Left cardiac atrium (tissue), 4 donors: Measurements from ENCODE around the gene COX19. TPM values are rescaled to one million over a fixed set of nuclear protein-coding genes. Genes with fewer than 3 reads are reported as not detected.

ENCODE experiments used
- ATAC-seq, 2 donors: fragments of 200-7000 bp; cut with Tn5 transposase; one replicate each; pipeline ENCODE4 v1.9.1; 2020; ENCODE audit warnings: mild to moderate bottlenecking in 2 of 2, moderate library complexity in 2 of 2
- DNase-seq: peaks from one replicate; pipeline ENCODE4 v3.0.0-alpha.2; 2020
- intact Hi-C, 2 donors: fragments of 100-400 bp; cut with DNase I; formaldehyde crosslinking; loops; one replicate each; pipeline versions ENCODE4 v1.14.1 to v1.15.1; 2022 to 2023
- total RNA-seq, 2 donors: library from RNA; stranded (reverse); fragmentation: NEBNext Ultra II Directional; extraction: Animal tissue kit (Norgen Biotek cat#: 25700); gene quantifications; one replicate each; pipeline ENCODE4 v1.2.1, GENCODE V29; 2021
- donor health status: DM: no; HTN: yes; CAD: no.
- donor health status: DM: no; HTN: yes; CAD: no; lungs with severe emphysema.
- donor health status: DM: yes; HTN: yes; CAD: no.
- donor health status: Dilated cardiomyopathy.

The COX19 gene
- total RNA-seq, 2 donors from 2014 or later: 6.6 to 8.5 TPM

DNA sequence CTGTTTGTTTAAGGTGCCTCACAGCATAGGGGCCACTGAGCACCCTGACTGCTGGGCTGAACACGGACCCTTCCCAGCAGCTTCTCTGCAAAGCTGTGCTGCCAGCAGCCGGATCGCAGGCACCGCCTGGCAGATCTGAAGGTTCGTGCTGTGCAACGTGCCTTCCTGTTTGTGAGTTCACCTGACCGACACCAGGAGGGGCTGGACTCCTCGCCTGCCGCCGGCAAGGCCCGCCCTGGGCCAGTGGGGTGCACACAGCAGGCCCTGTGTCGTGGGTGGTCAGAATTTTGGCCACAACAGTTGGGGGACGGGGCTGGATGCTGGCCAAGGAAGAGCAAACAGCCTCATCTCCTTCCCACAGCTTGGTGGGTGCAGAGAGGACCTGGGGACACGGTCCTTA lies 20.2 kb upstream of the COX19 start:
- no peak for DNase-seq
- intact Hi-C loops: loop anchor here in 1 of 2 donors (10.0 kb wide), 1 partner anchor 139 kb away; a partner anchor contains a TSS

DNA sequence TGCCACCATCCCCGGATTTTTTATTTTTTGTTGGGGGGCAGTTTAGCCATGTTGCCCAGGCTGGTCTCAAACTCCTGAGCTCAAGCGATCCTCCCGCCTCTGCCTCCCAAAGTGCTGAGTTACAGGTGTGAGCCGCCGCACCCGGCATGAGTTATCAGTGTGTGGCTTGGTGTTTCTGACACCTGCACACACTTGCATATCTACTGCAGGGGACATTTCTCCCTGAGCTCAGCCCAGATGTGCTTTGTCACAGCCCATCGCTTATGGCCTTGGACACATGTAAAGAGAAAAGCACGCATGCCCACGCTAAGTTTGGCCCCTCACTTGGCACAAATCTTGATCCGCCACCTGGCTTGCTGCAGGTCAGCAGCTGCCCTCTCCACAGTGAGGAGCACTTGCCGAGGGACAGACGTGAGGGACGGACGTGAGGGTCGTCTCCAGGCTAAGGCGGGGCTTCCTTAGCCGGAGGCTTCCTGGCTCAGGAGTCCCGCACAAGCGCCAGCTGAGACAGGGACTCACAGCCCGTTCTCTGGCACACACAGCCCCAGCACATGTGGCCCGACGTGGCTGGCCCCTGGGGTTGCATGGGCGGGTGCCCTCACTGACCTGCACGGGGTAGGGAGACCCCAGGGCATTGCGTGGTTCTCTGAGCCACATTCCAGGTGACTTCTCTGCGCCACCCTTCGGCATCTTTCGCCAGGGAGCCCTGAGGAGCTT lies 19.4 kb upstream of the COX19 start:
- intact Hi-C loops: loop anchor here (5.0 to 10.0 kb wide), 2 partner anchors 140 to 148 kb away; a partner anchor contains a TSS
- ATAC-seq (no peak), DNase-seq (no peak)

More for the DNA sequence above, 20.2 kb upstream of the COX19 start:
- no peak for ATAC-seq

DNA sequence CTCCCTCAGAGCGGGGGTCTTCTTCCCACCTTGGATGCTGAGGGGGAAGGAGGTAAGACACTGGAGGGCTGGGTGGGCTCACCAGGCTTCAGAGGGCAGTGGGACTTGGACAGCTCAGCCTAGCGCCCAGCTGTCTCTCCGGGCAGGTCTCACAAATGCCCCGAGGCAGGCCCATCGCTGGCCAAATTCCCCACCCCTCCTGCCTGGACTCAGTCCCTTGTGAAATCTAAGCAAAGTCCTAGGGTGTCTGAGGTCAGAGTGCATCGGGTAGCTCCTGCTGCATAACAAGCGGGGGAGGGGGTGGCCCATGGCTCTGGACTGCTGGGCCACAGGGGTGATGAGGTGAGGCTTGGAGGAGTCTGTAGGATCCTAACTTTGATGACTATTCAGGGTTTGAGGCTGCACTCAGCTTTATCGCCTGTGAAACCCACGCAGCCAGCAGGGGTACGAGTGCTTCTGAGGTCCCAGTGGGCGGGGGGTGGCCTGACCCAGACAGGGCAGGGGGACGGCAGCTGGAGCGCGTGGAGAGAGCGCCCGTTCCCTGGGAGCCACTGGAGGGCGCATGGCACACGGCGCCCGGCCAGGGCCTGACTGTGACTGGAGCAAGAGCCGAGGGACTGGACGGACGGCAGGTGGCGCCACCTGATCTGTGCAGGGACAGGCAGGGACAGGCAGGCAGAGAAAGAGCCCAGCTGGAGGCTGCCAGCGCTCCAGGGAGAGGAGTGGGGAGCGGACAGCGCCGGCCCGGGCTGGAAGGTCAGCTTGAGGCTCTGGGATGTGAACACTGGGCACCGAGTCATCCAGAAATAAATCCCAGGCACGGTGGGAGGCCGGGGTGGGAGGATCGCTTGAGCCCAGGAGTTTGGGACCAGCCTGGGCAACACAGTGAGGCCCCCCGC lies 17.6 kb upstream of the COX19 start:
- DNase-seq: peak; percentile 97
- ATAC-seq: peak; percentile 94 to 96
- intact Hi-C loops: loop anchor here (1.0 to 10.0 kb wide), 4 partner anchors 72 to 149 kb away; a partner anchor contains a TSS

DNA sequence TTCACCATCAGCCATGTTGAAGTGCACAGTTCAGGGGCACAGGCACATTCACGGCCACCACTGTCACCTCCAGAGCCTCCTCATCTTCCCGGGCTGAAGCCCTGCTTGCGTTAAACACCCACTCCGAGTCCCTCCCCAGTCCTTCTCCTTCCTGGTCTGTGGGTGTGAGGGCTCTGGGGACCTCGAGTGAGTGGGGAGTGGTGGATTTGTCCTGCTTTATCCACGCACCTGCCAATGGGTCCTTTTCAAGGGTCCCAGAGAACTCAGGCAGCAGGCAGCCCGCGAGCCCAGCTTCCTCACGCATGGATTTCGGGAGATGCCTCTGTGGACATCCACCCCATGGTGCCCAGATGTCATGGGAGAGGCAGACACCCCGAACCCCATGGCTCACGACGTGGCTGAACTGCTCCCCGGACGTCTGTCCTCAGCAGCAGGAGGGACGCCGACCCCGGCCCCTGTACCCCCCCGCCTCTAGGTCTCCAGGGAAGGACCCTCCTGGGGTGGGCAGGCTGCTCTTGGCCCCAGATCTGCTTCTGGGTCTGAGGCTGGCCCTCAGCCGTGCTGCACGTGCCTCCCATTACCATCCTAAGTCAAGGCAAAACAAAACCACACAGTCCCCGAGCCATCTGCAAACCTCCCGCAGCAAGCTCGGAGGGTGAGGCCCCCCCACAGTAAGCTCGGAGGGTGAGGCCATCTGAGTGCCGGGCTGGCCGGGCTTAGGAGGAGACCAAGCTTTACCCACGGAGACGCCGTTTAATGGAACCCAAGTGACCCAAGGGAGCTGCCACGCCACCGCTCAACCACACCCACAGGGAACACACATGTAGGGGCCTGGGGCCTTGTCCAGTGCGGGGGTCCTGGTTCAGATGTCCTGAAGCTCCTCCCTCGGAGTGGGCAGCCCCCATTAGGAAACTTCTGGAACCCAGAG lies 16.6 kb upstream of the COX19 start:
- DNase-seq: no peak
- intact Hi-C loops: loop anchor here (2.0 to 10.0 kb wide), 3 partner anchors 75 to 150 kb away; a partner anchor contains a TSS
- ATAC-seq: no peak

DNA sequence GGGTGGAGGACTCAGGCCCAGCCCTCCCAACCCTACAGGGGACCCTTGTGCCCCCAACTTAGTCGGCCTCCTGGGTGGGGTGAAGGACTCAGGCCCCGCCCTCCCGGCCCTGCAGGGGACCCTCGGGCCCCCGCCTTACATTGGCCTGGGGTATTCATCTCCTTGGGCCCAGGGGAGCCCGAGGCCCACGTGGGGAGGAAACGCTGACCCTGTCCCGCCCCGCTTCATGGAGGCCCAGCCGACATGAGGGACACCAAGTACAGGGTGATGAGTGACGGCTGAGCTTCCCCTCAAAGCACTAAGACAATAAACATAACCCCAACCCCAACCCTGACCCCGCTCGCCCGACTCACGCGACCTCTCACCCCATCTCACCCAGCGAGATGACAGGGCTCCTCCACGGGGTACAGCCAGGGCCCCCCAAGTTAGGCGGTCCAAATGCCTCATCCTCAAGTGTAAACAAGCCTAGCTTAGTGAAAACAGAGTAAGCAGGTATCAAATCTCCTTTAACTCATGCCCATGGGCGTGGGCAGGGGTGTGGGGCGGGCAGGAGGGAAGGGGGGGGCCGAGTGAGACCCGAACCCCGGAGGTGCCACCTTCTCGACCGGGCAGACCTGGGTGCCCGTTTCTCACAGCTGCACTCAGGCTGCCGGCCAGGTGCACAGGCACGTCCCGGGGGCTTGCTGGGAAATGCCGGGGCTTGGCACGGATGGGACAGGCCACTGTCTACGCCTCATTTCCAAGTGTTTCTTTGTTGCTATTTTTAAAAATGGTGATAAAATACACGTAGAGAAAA lies 15.8 kb upstream of the COX19 start:
- no peak for ATAC-seq
- intact Hi-C loops: loop anchor here (5.0 to 10.0 kb wide), 2 partner anchors 144 to 151 kb away; a partner anchor contains a TSS
- DNase-seq: no peak

DNA sequence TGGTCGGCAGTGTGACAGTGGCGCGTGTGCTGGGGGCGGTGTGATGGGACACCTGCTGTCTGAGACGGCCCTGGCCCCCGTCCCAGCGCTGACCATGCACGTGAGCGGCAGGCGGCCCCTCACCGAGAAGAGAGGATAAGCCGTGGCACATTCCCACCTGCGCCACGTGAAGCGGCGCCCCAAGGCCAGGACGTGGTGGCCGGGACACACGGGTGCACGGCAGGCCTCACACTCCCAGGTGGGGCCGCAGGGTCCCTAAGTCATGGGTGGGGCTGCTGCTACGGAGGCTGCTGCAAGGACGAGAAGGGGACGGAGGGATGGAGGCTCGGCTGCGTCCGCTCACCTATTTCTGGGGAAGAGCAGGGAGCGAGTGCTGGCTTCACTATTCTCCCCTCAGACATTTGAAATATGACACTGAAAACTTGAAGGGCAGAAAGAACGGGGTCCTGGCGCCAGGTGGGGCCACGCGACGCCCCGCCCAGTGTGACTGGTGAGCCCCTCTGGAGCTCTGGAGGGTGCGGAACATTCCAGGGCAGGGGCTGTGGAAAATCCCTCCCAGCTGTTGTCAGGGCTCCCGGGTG lies 15.1 kb upstream of the COX19 start:
- intact Hi-C loops: loop anchor here (5.0 to 10.0 kb wide), 2 partner anchors 144 to 152 kb away; a partner anchor contains a TSS
- no peak for ATAC-seq
- no peak for DNase-seq

DNA sequence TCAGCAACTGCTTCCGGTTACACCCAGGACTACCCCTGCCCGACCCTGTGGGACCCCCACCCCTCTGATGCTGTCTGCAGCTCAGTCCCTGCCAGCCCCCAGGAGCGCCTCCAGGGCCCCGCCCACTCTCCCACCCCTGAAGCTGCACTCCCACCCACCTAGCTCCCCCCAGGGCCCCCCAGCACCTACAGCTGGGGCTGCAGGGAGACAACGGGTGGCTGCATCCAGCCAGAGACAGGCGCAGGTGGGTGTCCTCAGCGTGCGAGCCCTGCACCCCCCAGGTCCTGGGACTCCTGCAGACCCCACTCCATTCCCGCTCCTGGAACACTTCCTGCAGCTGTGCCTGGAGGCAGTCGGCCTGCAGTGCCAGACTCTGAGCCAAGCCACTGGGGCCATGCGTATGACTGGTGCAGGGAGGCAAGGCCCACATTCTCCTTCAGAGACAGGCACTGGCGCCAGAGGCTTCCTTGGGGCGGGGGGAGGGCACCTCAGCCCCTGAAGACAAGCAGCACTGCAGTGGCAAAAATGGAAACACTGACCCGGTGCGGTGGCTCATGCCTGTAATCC lies 13.7 kb upstream of the COX19 start:
- intact Hi-C loops: loop anchor here in 1 of 2 donors (10.0 kb wide), 1 partner anchor 166 kb away; no protein-coding TSS in a partner anchor
- DNase-seq (no peak), ATAC-seq (no peak)

DNA sequence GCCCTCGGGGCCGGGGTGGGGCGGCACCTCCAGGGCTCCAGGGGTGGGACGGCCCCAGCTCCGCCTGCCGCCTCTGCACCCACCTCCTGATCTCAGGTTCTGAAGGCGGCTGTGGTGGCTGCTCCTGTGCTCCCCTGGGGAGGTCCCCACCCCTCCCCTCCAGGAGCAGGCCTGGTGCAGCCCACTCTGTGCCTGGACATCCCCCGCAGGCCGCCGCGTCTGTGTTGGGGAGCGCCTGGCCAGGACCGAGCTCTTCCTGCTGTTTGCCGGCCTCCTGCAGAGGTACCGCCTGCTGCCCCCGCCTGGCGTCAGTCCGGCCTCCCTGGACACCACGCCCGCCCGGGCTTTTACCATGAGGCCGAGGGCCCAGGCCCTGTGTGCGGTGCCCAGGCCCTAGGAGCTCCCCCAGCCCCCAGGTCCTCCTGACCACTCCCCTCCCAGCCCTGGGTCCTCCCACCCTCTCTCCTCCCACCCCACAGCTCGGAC lies 13.1 kb upstream of the COX19 start:
- intact Hi-C loops: loop anchor here in 1 of 2 donors (10.0 kb wide), 1 partner anchor 166 kb away; no protein-coding TSS in a partner anchor
- DNase-seq (no peak), ATAC-seq (peak in 1 of 2 donors; percentile 8)

DNA sequence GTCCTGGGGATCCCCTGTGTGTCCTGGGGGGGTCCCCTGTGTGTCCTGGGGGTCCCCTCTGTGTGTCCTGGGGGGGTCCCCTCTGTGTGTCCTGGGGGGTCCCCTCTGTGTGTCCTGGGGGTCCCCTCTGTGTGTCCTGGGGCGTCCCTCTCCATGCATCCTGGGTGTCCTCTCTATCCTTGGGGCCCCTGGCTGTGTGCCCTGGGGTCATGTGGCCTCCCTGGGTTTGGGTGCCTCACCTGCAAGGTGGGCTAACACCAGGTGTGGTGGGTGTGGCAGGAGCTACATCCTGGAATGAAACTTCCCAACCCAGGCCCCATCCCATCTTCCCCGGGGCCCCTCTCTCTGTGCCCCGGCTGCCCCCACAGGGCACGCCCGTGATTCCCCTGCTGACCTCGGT lies 12.6 kb upstream of the COX19 start:
- intact Hi-C loops: loop anchor here in 1 of 2 donors (10.0 kb wide), 1 partner anchor 167 kb away; no protein-coding TSS in a partner anchor
- no peak for DNase-seq
- ATAC-seq: no peak

DNA sequence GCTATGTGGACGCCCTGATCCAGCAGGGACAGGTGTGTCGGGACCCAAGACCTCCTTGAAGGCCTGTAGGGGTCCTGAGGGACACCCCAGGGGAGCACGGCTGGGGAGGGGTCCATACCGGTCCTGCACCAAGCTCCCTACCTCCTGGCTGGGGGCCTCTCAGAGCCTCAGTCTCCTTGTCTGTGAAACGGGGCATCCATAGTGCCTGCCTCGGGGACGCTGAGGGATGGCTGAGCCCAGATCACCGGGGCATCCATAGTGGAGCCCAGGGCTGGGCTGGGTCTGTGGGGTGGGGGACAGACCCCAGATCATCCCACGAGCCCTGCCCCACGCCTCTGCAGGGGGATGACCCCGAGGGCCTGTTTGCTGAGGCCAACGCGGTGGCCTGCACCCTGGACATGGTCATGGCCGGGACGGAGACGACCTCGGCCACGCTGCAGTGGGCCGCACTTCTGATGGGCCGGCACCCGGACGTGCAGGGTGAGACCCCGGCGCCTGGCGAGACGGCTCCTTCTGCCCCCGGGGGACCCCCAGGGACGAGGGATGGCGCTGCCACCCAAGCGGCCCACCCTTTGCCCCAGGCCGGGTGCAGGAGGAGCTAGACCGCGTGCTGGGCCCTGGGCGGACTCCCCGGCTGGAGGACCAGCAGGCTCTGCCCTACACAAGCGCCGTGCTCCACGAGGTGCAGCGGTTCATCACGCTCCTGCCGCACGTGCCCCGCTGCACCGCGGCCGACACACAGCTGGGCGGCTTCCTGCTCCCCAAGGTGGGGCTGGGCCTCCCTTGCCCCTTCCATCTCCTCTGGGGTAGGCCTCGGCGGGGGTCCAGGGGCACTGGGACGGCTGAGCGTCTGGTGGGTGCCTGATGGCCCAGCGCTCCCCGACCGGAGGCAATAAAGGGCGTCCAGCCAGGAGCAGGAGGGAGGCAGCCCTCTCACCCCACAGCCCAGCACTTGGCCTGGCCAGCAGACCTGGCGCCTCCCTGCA lies 11.7 kb upstream of the COX19 start:
- intact Hi-C loops: loop anchor here in 1 of 2 donors (10.0 kb wide), 1 partner anchor 168 kb away; no protein-coding TSS in a partner anchor
- ATAC-seq: no peak
- no peak for DNase-seq

DNA sequence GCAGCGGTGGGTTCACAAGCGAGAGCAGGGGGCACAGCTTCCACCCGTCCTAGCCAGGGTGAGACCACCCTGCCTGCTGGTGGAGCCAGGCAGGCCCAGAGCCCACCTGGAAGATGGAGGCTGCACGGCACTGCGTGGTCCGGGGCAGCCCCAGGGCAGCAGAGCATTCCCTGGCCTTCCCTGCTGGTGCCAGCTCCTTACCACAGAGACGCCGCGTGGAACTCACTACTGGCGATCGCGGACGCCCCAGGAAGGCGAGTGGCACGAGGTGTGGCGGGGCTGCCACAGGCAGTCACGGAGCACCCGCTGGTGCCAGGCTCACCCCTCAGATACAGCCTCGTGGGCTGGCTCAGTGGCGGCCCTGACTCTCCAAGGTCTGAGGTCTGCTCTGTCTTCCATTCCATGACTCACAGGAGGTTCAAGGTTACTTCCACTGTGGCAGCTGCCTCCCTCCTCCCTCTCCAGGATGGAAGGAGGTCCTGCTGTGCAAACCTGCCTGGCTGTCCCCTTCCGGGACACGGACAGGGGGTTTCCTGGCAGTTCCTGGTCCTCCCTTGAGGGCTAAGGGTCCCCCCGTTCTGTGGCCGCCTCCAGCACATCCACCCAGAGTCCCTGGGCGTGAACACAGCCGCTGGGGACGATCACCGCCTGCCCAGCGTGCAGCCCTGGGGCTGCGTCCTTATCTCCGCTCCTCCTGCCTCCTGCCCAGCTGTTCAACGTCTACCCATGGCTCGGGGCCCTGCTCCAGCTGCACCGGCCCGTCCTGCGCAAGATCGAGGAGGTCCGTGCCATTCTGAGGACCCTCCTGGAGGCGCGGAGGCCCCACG lies 10.8 kb upstream of the COX19 start:
- ATAC-seq (no peak), DNase-seq (no peak)
- intact Hi-C loops: loop anchor here in 1 of 2 donors (10.0 kb wide), 1 partner anchor 169 kb away; no protein-coding TSS in a partner anchor

DNA sequence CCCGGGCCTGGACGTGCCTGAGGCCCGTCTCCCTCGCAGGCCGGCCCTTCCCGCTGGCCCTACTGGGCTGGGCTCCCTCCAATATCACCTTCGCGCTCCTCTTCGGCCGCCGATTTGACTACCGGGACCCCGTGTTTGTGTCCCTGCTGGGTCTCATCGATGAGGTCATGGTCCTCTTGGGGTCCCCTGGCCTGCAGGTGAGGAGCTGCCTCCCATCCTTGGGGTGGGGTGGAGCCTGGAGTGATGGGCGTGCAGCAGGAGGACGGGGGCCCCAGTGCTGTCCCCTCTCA lies 9.7 kb upstream of the COX19 start:
- intact Hi-C loops: loop anchor here in 1 of 2 donors (10.0 kb wide), 1 partner anchor 170 kb away; no protein-coding TSS in a partner anchor
- ATAC-seq (no peak), DNase-seq (no peak)

DNA sequence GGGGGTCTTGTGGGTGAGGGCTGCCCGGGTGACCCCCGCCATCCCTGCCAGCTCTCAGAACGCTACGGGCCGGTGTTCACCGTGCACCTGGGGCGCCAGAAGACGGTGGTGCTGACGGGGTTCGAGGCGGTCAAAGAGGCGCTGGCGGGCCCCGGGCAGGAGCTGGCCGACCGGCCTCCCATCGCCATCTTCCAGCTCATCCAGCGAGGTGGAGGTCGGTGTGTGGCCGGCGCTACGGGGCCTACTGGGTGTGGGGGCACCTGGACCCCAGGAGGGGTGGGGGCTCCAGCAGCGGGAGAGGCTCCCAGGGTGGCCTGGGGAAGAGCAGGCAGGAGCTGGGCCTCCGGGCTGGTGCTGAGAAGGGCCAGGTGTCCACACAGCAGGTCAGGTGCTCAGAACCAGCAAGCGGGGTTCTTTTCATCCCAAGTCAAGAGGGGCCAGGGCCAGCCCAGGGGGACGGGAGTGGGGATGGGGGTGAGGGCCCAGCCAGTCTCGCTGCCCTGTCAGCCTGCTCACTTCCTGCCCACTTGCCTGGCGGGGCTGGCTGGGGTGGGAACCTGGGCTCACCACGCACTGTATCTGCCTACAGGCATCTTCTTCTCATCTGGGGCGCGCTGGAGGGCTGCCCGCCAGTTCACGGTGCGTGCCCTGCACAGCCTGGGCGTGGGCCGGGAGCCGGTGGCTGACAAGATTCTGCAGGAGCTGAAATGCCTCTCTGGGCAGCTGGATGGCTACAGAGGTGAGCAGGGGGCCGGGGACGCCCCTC lies 9.2 kb upstream of the COX19 start:
- intact Hi-C loops: loop anchor here in 1 of 2 donors (10.0 kb wide), 1 partner anchor 170 kb away; no protein-coding TSS in a partner anchor
- no peak for DNase-seq
- no peak for ATAC-seq

DNA sequence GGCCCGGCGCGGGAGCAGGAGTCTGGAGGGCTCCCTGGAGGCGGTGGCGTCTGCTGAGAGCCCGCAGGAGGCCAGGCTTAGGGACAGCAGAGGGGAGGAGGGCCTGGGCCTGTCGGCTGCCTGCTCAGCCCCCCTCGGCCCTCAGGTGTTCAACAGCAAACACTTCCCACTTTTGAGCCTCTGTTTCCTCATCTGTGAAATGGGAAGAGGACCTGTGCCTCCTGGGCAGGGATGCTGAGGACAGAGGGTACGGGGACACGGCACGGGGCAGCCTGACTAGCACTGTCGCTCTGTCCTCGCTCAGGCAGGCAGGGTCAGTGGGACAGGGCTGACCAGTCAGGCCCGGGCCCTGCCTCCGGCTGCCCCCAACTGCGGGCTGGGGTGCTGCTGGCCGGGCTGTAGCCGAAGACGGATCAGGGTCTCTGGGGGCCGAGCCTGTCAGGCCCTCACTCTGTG lies 8.3 kb upstream of the COX19 start:
- intact Hi-C loops: loop anchor here in 1 of 2 donors (10.0 kb wide), 1 partner anchor 171 kb away; no protein-coding TSS in a partner anchor
- no peak for ATAC-seq
- DNase-seq: no peak
